Uterus (tissue), 2 donors: ENCODE results near the gene PPP2R3A.

ENCODE experiments used
- CTCF ChIP-seq, 4 experiments: fragments of 200-600 bp in 2 of 4; fragments of 450-650 bp in 2 of 4; sonication (generic) in 2 of 4; IDR thresholded peaks; one replicate each; pipeline ENCODE4 v1.5.1; 2016 to 2019; ENCODE audit warnings: antibody characterized with exemption in 4 of 4, mild to moderate bottlenecking in 2 of 4, moderate library complexity in 1 of 4
- POLR2A ChIP-seq, 2 donors: fragments of 450-650 bp; IDR thresholded peaks; one replicate each; pipeline ENCODE4 v1.6.1; 2016; ENCODE audit warnings: antibody characterized with exemption in 2 of 2, mild to moderate bottlenecking in 1 of 2, moderate library complexity in 1 of 2

- TF ChIP-seq POLR2A (IDR thresholded peaks at IDR 0.05) (no peak), CTCF (IDR thresholded peaks at IDR 0.05) (no peak)
These were observed 229.1 kb downstream of the PPP2R3A start for GRCh38 chr3:136194409-136195257.
